Measurements from ENCODE around the gene TOB1. TPM values are rescaled to one million over a fixed set of nuclear protein-coding genes. Genes with fewer than 3 reads are reported as not detected.

TOB1 gene
- total RNA-seq, 1 experiment from 2014 or later, result 86.0 TPM

- TF ChIP-seq YY1 (IDR thresholded peaks at IDR 0.05; ENCODE audit: extremely low read depth, insufficient replicate concordance, low read depth, low read length) (no peak), ZFX (IDR thresholded peaks at IDR 0.05) (no peak)
Measured at GRCh38 chr17:50881182-50881581, 15.0 kb upstream of the TOB1 start (continued).

- RAD21 ChIA-PET (ENCODE audit: low non-redundant PET in 1 of 2, low total read pairs in 2 of 2, uncharacterized antibody in 2 of 2, unreplicated experiment in 2 of 2), result no interaction called here
- BruUV-seq (replicated peaks), result no TSS peak
- no peak for ATAC-seq
- Histone ChIP-seq H4K20me1 (ENCODE audit: insufficient read depth) (no peaks in the 10 kb centered on the region), H3K4me1 (ENCODE audit: control insufficient read depth in 1 of 2, insufficient read depth in 2 of 2, low read length in 2 of 2) (peaks cover 6 to 15% of the 10 kb centered on the region in 2 experiments; a peak in 3 of 4 replicates), H3K9me2 (ENCODE audit: insufficient read depth) (no peaks in the 10 kb centered on the region), H3K4me3 (replicated peaks in 1 of 2; ENCODE audit: low read depth in 1 of 2, low read length in 2 of 2) (no peak overlapping the region), H3K9me3 (ENCODE audit: control insufficient read depth in 1 of 2, insufficient read depth in 1 of 2, low read depth in 1 of 2, low read length in 2 of 2) (peaks cover 0 to 13% of the 10 kb centered on the region in 2 experiments; a peak in 1 of 4 replicates), H3K4me2 (ENCODE audit: low read length) (no peak overlapping the region), H3K36me3 (ENCODE audit: control insufficient read depth in 1 of 2, insufficient read depth in 2 of 2, low read length in 2 of 2) (no peaks in the 10 kb centered on the region), H3K9ac (ENCODE audit: low read length) (no peak overlapping the region), H2AFZ (ENCODE audit: low read depth, low read length, poor library complexity, severe bottlenecking) (no peak overlapping the region), H3K79me2 (ENCODE audit: insufficient read depth, low read length) (no peaks in the 10 kb centered on the region), H3K27ac (ENCODE audit: low read depth, low read length) (no peak overlapping the region), H3K27me3 (ENCODE audit: insufficient read depth, low read length) (no peaks in the 10 kb centered on the region)
- CTCF ChIA-PET, result no interaction called here
- POLR2A ChIA-PET, result interaction anchor here (3.8 kb wide), 1 partner anchor 12 kb away, joined by 29 read pairs; the partner anchor contains the start of gene TOB1
- intact Hi-C loops (cut with micrococcal nuclease), result no loop called here
- TF ChIP-seq SIN3A (IDR thresholded peaks at IDR 0.05; ENCODE audit: low read depth), result no peak
- TF ChIP-seq CTCF (IDR thresholded peaks at IDR 0.05 in 2 of 3, conservative IDR thresholded peaks at IDR 0.05 in 1 of 3; ENCODE audit: borderline replicate concordance in 1 of 3, insufficient read depth in 1 of 3, low read depth in 2 of 3, low read length in 2 of 3), result no peak
- TF ChIP-seq SP1 (IDR thresholded peaks at IDR 0.05; ENCODE audit: low read depth), result no peak
- TF ChIP-seq EZH2phosphoT487 (IDR thresholded peaks at IDR 0.05; ENCODE audit: borderline replicate concordance), result no peak
- no peak for TF ChIP-seq SRF (IDR thresholded peaks at IDR 0.05; ENCODE audit: low read depth)
- no peak for TF ChIP-seq FOSL1 (IDR thresholded peaks at IDR 0.05; ENCODE audit: low read depth)
- TF ChIP-seq CEBPB (IDR thresholded peaks at IDR 0.05; ENCODE audit: low read depth), result no peak
- no peak for TF ChIP-seq POLR2AphosphoS5 (IDR thresholded peaks at IDR 0.05; ENCODE audit: low read depth, low read length)
- TF ChIP-seq RAD21 (IDR thresholded peaks at IDR 0.05; ENCODE audit: low read depth), result no peak
- TF ChIP-seq YY1 (IDR thresholded peaks at IDR 0.05; ENCODE audit: extremely low read depth, insufficient replicate concordance, low read depth, low read length), result no peak
- no peak for TF ChIP-seq ATF3 (IDR thresholded peaks at IDR 0.05)
- no peak for TF ChIP-seq POLR2A (IDR thresholded peaks at IDR 0.05; ENCODE audit: borderline replicate concordance, extremely low read depth, insufficient read depth, insufficient read length)
- no peak for TF ChIP-seq ELF1 (IDR thresholded peaks at IDR 0.05; ENCODE audit: borderline replicate concordance, low read depth)
- no peak for TF ChIP-seq EZH2 (IDR thresholded peaks at IDR 0.05)
- no peak for TF ChIP-seq JUND (IDR thresholded peaks at IDR 0.05)
- TF ChIP-seq ZNF274 (IDR thresholded peaks at IDR 0.05; ENCODE audit: low read depth, low read length), result no peak
- no peak for TF ChIP-seq REST (IDR thresholded peaks at IDR 0.05; ENCODE audit: low read depth)
- no peak for DNase-seq (ENCODE audit: low read depth, low spot score)
Measured at GRCh38 chr17:50879086-50879485, 12.9 kb upstream of the TOB1 start.
